ENCODE data around the gene ANK2. TPM values are rescaled to one million over a fixed set of nuclear protein-coding genes. Genes with fewer than 3 reads are reported as not detected.

ANK2 gene
- polyA plus RNA-seq, 4 donors = 0.22 to 32.7 (median 5.6) TPM

- no peaks in the 10 kb centered on the region for H3K4me1 ChIP-seq (ENCODE audit: control insufficient read depth in 3 of 3, insufficient read depth in 2 of 3, low read depth in 1 of 3, low read length in 2 of 3)
- no peak for DNase-seq
- 79 to 86% (median 84%) methylated on average over 1 of the region's 1 CpG for WGBS, 3 donors
- H3K9me3 ChIP-seq (ENCODE audit: control insufficient read depth in 2 of 2, insufficient read depth in 1 of 2, low read depth in 1 of 2, low read length in 1 of 2) = peaks cover 0 to 3% of the 10 kb centered on the region in 2 donors
- FAIRE-seq = no peak
- no peaks in the 10 kb centered on the region for H3K27me3 ChIP-seq (ENCODE audit: control insufficient read depth in 3 of 3, insufficient read depth in 3 of 3, low read length in 3 of 3)
- no peak overlapping the region for H3K27ac ChIP-seq (ENCODE audit: low read depth in 1 of 3, low read length in 2 of 3)
- no peaks in the 10 kb centered on the region for H3K36me3 ChIP-seq (ENCODE audit: control insufficient read depth in 3 of 3, insufficient read depth in 2 of 3, low read depth in 1 of 3, low read length in 3 of 3)
- no peak overlapping the region for H3K4me3 ChIP-seq (ENCODE audit: low read depth in 1 of 3, low read length in 3 of 3)
Measured at GRCh38 chr4:113423631-113424030, 374.2 kb downstream of the ANK2 start.

- Histone ChIP-seq H3K4me3 (ENCODE audit: low read depth in 1 of 3, low read length in 3 of 3) (no peak overlapping the region), H3K27me3 (ENCODE audit: control insufficient read depth in 3 of 3, insufficient read depth in 3 of 3, low read length in 3 of 3) (no peaks in the 10 kb centered on the region), H3K27ac (ENCODE audit: low read depth in 1 of 3, low read length in 2 of 3) (peak overlapping the region in 1 of 3 donors; percentile 22), H3K36me3 (ENCODE audit: control insufficient read depth in 3 of 3, insufficient read depth in 2 of 3, low read depth in 1 of 3, low read length in 3 of 3) (no peaks in the 10 kb centered on the region), H3K9me3 (ENCODE audit: control insufficient read depth in 2 of 2, insufficient read depth in 1 of 2, low read depth in 1 of 2, low read length in 1 of 2) (no peaks in the 10 kb centered on the region), H3K4me1 (ENCODE audit: control insufficient read depth in 3 of 3, insufficient read depth in 2 of 3, low read depth in 1 of 3, low read length in 2 of 3) (peaks cover 0 to 18% (median 0%) of the 10 kb centered on the region in 3 donors)
- 85 to 97% (median 94%) methylated on average over 1 of the region's 1 CpG for WGBS, 3 donors
- FAIRE-seq (no peak), DNase-seq (no peak)
Measured at GRCh38 chr4:113433116-113433515, 383.7 kb downstream of the ANK2 start.

Measured in small intestine (tissue), 7 donors.